ENCODE results near the gene RBMS2.
"Not testable (repeated sequence)": the region's sequence is repeated elsewhere in the genome, so short reads cannot be mapped to it uniquely, and the experiment has no call there.

GRCh38 chr12:56498126-56498902 is 23.3 kb upstream of the RBMS2 start:
- not testable (repeated sequence) for TF ChIP-seq POLR2A (IDR thresholded peaks at IDR 0.05; ENCODE audit: low read length); GATA1 (IDR thresholded peaks at IDR 0.05; ENCODE audit: low read depth, low read length)
